Ecto neural progenitor cell (in vitro differentiated cells): ENCODE results near the gene PRSS1.

Source experiments
- DNase-seq: peaks from one replicate; pipeline ENCODE4 v3.0.0-alpha.2; 2018; ENCODE audit warnings: low spot score

The PRSS1 gene

DNA sequence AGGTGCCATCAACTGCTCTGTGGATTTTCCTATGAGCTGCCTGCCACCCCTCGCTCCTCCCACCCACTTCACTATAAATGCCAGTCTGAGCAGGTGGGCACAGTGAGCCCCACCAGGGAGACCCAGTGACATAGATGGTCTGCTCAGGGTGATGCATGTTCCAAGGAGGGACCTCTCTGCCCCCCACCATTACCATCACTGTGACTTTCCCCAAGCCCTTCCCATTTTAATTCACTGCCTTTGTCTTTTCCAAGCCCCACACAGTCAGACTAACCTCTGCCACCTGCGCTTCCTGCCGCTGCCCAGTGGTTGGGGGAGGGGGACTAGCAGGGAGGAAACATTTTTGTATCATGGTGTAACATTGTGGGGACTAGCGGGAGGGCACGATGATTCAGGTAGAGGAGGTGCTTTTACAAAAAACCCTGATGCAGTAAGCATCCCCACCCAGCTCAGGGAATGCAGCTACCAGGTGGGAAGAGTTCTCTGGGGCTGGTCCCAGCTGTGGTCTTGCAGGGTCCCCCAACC is 46.1 kb downstream of the PRSS1 start:
- DNase-seq = no peak

GRCh38 chr7:142796001-142796500 is 46.8 kb downstream of the PRSS1 start:
- DNase-seq = no peak

GRCh38 chr7:142796501-142797390 is 47.5 kb downstream of the PRSS1 start:
- peak; percentile 62 for DNase-seq

GRCh38 chr7:142797391-142798377 is 48.4 kb downstream of the PRSS1 start:
- peak; percentile 52 for DNase-seq

DNA sequence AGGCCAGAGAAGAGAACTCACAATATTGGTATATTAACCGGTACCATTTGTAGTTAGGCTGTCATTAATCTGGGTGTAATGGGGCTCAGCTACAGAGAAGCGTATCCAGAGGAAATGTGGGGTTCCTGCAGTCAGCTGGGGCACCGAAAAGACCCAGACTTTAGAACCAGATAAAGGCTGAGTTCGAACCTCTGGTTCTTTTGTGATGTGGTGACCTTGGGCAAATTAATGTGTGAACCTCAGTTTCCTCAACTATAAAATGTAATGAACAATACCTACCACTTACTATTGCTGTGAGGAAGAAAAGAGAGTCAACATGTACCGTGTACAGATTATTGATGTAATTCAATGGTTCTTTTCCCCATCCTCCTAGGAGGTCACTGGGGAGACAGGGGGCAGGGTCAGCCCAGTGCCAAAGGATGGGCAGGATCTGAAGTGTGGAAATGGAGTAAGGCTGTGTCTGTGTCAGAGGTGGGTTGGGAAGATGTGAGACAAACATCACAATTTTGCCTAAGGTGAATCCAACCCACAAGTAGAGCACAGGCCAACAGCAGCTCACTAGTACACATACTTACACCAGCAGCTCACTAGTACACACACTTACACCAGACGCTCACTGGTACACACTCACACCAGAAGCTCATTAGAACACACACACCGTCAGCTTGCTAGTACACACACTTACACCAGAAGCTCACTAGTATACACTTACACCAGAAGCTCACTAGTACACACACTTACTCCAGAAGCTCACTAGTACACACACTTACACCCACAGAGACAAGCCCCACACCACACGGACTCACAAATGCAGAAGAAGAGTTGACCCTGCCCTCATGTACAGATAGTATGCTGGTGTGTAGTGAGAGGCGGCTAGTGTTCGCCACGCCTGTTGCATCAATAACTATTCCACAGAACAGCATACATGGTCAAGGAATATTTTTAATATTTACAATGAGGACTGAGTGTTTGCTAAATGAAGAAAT is 49.5 kb downstream of the PRSS1 start:
- DNase-seq = peak; percentile 18

- DNase-seq = peak; percentile 13
These were observed 50.2 kb downstream of the PRSS1 start for GRCh38 chr7:142799437-142799835.

- DNase-seq = no peak
These were observed 50.8 kb downstream of the PRSS1 start for GRCh38 chr7:142800088-142800487.

- DNase-seq = no peak
These were observed 51.5 kb downstream of the PRSS1 start for GRCh38 chr7:142800699-142801260.

- DNase-seq = no peak
These were observed 52.5 kb downstream of the PRSS1 start for GRCh38 chr7:142801601-142802295.

DNA sequence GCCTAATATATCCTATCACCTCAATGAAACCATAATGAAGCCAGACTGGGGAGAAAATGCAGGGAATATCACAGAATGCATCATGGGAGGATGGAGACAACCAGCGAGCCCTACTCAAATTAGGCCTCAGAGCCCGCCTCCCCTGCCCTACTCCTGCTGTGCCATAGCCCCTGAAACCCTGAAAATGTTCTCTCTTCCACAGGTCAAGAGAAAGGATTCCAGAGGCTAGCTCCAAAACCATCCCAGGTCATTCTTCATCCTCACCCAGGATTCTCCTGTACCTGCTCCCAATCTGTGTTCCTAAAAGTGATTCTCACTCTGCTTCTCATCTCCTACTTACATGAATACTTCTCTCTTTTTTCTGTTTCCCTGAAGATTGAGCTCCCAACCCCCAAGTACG is 53.0 kb downstream of the PRSS1 start:
- no peak for DNase-seq
